Stomach (tissue), 9 donors: ENCODE data around the gene CAMSAP1. TPM values are rescaled to one million over a fixed set of nuclear protein-coding genes. Genes with fewer than 3 reads are reported as not detected.

Experiments
- DNase-seq, 2 donors: peaks; one replicate each; pipeline versions ENCODE4 v3.0.0 to v3.0.0-alpha.2; 2013 to 2019
- H3K27ac ChIP-seq, 5 donors: fragments of 200-600 bp in 4 of 5; sonication (generic) in 4 of 5; one replicate each; pipeline ENCODE4 v1.5.1; 2013 to 2019; ENCODE audit warnings: mild to moderate bottlenecking in 1 of 5, moderate library complexity in 1 of 5
- H3K27me3 ChIP-seq, 3 donors: fragments of 200-600 bp; sonication (generic); one replicate each; pipeline ENCODE4 v1.5.1; 2017 to 2019; ENCODE audit warnings: mixed run types in 1 of 3
- H3K36me3 ChIP-seq, 4 donors: fragments of 200-600 bp; sonication (generic); 1 replicate in 3 of 4; 2 replicates in 1 of 4; pipeline ENCODE4 v1.5.1; 2016 to 2019
- H3K4me1 ChIP-seq, 4 donors: fragments of 200-600 bp; sonication (generic); one replicate each; pipeline ENCODE4 v1.5.1; 2016 to 2019
- H3K4me3 ChIP-seq, 4 donors: fragments of 200-600 bp; sonication (generic) in 3 of 4; one replicate each; pipeline ENCODE4 v1.5.1; 2016 to 2019; ENCODE audit warnings: mild to moderate bottlenecking in 1 of 4
- H3K9me3 ChIP-seq, 4 donors: fragments of 200-600 bp; sonication (generic); one replicate each; pipeline ENCODE4 v1.5.1; 2016 to 2019
- EP300 ChIP-seq: sonication (generic); formaldehyde crosslinking; IDR thresholded peaks from one replicate; pipeline ENCODE4 v1.6.1; 2017; ENCODE audit warnings: antibody characterized with exemption
- POLR2A ChIP-seq, 4 donors: fragments of 450-650 bp; IDR thresholded peaks; one replicate each; pipeline ENCODE4 v1.6.1; 2016; ENCODE audit warnings: antibody characterized with exemption in 4 of 4, control low read depth in 2 of 4, mild to moderate bottlenecking in 1 of 4, moderate library complexity in 1 of 4
- POLR2AphosphoS5 ChIP-seq, 3 donors: sonication (generic); formaldehyde crosslinking; IDR thresholded peaks; one replicate each; pipeline ENCODE4 v1.6.1; 2016; ENCODE audit warnings: antibody characterized with exemption in 3 of 3
- WGBS, 5 donors: extraction: QIAGEN DNeasy Blood & Tissue Kit in 3 of 5; methylation state at CpG; one replicate each; pipeline versions ENCODE4 v1.1.5 to v1.1.7; 2013 to 2018; 5-methylcytosine and 5-hydroxymethylcytosine counted together
- intact Hi-C: fragments of 100-400 bp; cut with DNase I; formaldehyde crosslinking; loops from one replicate; pipeline ENCODE4 v1.15.1; 2023; ENCODE audit warnings: low total_unique reads
- polyA plus RNA-seq, 3 donors: library from polyadenylated mRNA; stranded (reverse); fragments of 200-250 nt; gene quantifications; one replicate each; pipeline ENCODE4 v1.2.3, GENCODE V29; 2013
- total RNA-seq, 5 donors: library from RNA; depleted of rRNA; stranded (reverse); fragments of >200 nt; gene quantifications; one replicate each; pipeline versions ENCODE4 v1.1.0 to v1.2.3, GENCODE V29; 2014 to 2016
- TF ChIP-seq, protein P1 (sequence below), 7 experiments: fragments of 450-650 bp in 4 of 7; fragments of 200-600 bp in 3 of 7; sonication (generic) in 3 of 7; IDR thresholded peaks; one replicate each; pipeline ENCODE4 v1.5.1; 2016 to 2019; ENCODE audit warnings: antibody characterized with exemption in 7 of 7, control low read depth in 2 of 7, mild to moderate bottlenecking in 1 of 7
- donor health status: healthy with polysubstance abuse.
- donor health status: Bipolar disorder and iron deficiency.
- donor health status: healthy.

CAMSAP1 gene
- total and polyA plus RNA-seq, 8 donors = 2.4 to 238 (median 12.7) TPM

DNA sequence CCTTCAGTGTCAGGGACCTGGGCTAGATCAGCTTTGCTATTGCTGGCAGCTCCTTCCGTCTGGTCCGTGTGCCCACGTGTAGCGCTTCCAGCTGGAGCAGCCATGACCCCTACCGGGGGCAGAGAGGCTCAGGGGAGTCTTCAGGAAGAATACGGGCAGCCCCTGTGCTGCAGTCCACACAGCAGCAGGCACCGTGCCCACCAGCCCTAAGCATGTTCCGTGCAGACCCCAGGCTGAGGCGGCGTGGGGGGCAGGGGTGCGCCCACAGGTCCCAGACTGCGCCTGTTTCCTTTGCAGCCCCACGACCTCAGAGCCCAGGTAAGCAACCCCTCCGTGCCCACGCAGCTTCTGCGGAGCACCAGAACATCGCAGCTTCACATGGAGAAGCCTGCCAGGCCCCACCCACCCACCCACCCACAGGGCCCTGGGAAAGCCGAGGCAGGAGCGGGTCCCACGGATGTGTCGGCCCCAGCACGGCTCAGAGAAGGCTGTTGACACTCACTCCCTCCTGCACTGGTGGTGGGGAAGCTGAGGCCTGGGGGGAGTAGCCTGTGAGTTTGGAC lies 122.3 kb downstream of the CAMSAP1 start:
- Histone ChIP-seq H3K27me3 (peaks cover 0 to 89% (median 3%) of the 10 kb centered on the region in 3 donors), H3K27ac (no peak overlapping the region), H3K36me3 (no peaks in the 10 kb centered on the region), H3K4me3 (no peak overlapping the region), H3K9me3 (no peaks in the 10 kb centered on the region), H3K4me1 (no peaks in the 10 kb centered on the region)
- no peak for TF ChIP-seq EP300
- no peak for TF ChIP-seq POLR2AphosphoS5 (IDR thresholded peaks at IDR 0.05)
- TF ChIP-seq POLR2A (IDR thresholded peaks at IDR 0.05) = no peak
- TF ChIP-seq, protein P1, sequence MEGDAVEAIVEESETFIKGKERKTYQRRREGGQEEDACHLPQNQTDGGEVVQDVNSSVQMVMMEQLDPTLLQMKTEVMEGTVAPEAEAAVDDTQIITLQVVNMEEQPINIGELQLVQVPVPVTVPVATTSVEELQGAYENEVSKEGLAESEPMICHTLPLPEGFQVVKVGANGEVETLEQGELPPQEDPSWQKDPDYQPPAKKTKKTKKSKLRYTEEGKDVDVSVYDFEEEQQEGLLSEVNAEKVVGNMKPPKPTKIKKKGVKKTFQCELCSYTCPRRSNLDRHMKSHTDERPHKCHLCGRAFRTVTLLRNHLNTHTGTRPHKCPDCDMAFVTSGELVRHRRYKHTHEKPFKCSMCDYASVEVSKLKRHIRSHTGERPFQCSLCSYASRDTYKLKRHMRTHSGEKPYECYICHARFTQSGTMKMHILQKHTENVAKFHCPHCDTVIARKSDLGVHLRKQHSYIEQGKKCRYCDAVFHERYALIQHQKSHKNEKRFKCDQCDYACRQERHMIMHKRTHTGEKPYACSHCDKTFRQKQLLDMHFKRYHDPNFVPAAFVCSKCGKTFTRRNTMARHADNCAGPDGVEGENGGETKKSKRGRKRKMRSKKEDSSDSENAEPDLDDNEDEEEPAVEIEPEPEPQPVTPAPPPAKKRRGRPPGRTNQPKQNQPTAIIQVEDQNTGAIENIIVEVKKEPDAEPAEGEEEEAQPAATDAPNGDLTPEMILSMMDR (IDR thresholded peaks at IDR 0.05) = no peak
- 78 to 87% (median 84%) methylated on average over 16 to 22 of the region's 22 CpGs for WGBS, 5 donors
- intact Hi-C loops = no loop called here
- no peak for DNase-seq

GRCh38 chr9:135783540-135784245 lies 123.7 kb downstream of the CAMSAP1 start:
- 78 to 84% (median 80%) methylated on average over 25 to 30 of the region's 30 CpGs for WGBS, 5 donors

GRCh38 chr9:135782946-135783345 lies 124.4 kb downstream of the CAMSAP1 start:
- no peaks in the 10 kb centered on the region for H3K4me1 ChIP-seq
- H3K4me3 ChIP-seq = no peak overlapping the region
- no peaks in the 10 kb centered on the region for H3K9me3 ChIP-seq
- WGBS, 5 donors = 84 to 88% (median 87%) methylated on average over 21 to 24 of the region's 24 CpGs
- peaks cover 0 to 89% (median 0%) of the 10 kb centered on the region in 3 donors for H3K27me3 ChIP-seq
- no peak for DNase-seq
- no peaks in the 10 kb centered on the region for H3K36me3 ChIP-seq
- intact Hi-C loops = no loop called here
- no peak overlapping the region for H3K27ac ChIP-seq
- TF ChIP-seq POLR2A (IDR thresholded peaks at IDR 0.05) (no peak), EP300 (no peak), POLR2AphosphoS5 (IDR thresholded peaks at IDR 0.05) (no peak)
- TF ChIP-seq, protein P1 (IDR thresholded peaks at IDR 0.05) = no peak

More at GRCh38 chr9:135783540-135784245, 123.7 kb downstream of the CAMSAP1 start:
- Histone ChIP-seq H3K9me3 (no peaks in the 10 kb centered on the region), H3K27ac (no peak overlapping the region), H3K4me1 (no peaks in the 10 kb centered on the region), H3K27me3 (peaks cover 0 to 89% (median 0%) of the 10 kb centered on the region in 3 donors), H3K4me3 (no peak overlapping the region), H3K36me3 (no peaks in the 10 kb centered on the region)
- intact Hi-C loops = no loop called here
- no peak for TF ChIP-seq POLR2A (IDR thresholded peaks at IDR 0.05)
- no peak for TF ChIP-seq POLR2AphosphoS5 (IDR thresholded peaks at IDR 0.05)
- TF ChIP-seq, protein P1 (IDR thresholded peaks at IDR 0.05) = no peak
- TF ChIP-seq EP300 = no peak
- DNase-seq = no peak

DNA sequence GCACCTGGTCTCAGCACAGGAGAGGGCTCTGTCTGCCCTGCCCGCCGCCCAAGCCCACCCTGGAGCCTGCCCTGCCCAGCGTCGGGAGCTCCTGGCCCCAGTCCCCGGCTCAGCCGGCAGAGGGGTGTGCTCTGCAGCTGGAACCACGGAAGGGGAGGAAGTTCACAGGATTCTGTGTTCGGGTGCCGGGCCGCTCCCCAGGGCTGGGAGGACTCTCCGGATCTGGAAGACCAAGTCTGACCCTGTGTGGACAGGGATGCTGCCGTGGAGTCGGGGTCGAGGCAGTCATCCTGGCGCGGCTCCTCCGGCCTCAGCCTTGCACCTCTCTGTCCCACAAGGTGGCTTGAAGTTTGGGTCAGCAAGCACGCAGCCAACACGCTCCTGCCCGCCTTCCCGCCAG lies 126.7 kb downstream of the CAMSAP1 start:
- H3K4me1 ChIP-seq = no peaks in the 10 kb centered on the region
- H3K9me3 ChIP-seq = no peaks in the 10 kb centered on the region
- DNase-seq = no peak
- intact Hi-C loops = no loop called here
- no peak overlapping the region for H3K4me3 ChIP-seq
- no peaks in the 10 kb centered on the region for H3K36me3 ChIP-seq
- no peak for TF ChIP-seq EP300
- TF ChIP-seq, protein P1 (IDR thresholded peaks at IDR 0.05) = no peak
- no peak for TF ChIP-seq POLR2A (IDR thresholded peaks at IDR 0.05)
- no peak for TF ChIP-seq POLR2AphosphoS5 (IDR thresholded peaks at IDR 0.05)
- 75 to 84% (median 80%) methylated on average over 11 to 21 of the region's 21 CpGs for WGBS, 5 donors
- H3K27ac ChIP-seq = no peak overlapping the region
- peaks cover 0 to 66% (median 0%) of the 10 kb centered on the region in 3 donors for H3K27me3 ChIP-seq
